T-helper 2 cell treated with Interferon-gamma antibody and Interleukin-4, amounts not matched to agents 5 μg/mL and 100 μg/mL, for 36 hours (primary cell): ENCODE results near the gene RNGTT.

Experiments
- DNase-seq: peaks from one replicate; pipeline ENCODE4 v3.0.0; 2021; ENCODE audit warnings: low spot score
- H3K27ac Mint-ChIP-seq: one replicate; pipeline ENCODE4 v1.8.0; 2021; ENCODE audit warnings: mild to moderate bottlenecking, mixed read lengths
- H3K27me3 Mint-ChIP-seq: one replicate; pipeline ENCODE4 v1.8.0; 2021; ENCODE audit warnings: low read depth, mixed read lengths
- H3K36me3 Mint-ChIP-seq: one replicate; pipeline ENCODE4 v1.8.0; 2021; ENCODE audit warnings: low read depth, mixed read lengths
- H3K4me1 Mint-ChIP-seq: one replicate; pipeline ENCODE4 v1.8.0; 2021; ENCODE audit warnings: low read depth, mixed read lengths
- H3K4me3 Mint-ChIP-seq: one replicate; pipeline ENCODE4 v1.8.0; 2022; ENCODE audit warnings: mild to moderate bottlenecking, moderate library complexity, mixed read lengths
- H3K9me3 Mint-ChIP-seq: one replicate; pipeline ENCODE4 v1.8.0; 2021; ENCODE audit warnings: mixed read lengths

The RNGTT gene

DNA sequence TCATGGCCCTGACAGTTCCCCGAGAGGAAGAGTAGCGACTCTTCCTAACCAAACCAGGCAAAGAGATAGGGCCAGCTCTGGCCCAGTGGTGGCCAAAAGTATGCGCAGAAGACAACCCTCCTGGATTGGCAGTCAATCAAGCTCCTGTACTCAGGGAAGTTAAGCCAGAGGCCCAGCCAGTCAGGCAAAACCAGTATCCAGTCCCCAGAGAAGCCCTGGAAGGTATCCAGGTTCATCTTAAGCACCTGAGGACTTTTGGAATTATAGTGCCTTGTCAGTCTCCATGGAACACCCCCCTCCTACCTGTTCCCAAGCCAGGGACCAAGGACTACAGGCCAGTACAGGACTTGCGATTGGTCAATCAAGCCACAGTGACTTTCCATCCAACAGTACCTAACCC lies 298.3 kb downstream of the RNGTT start:
- Mint-ChIP-seq H3K27ac (no peak overlapping the region), H3K9me3 (peaks cover 45% of the 10 kb centered on the region), H3K36me3 (peaks cover 17% of the 10 kb centered on the region), H3K4me3 (no peak overlapping the region), H3K4me1 (peaks cover 4% of the 10 kb centered on the region), H3K27me3 (no peaks in the 10 kb centered on the region)
- no peak for DNase-seq

DNA sequence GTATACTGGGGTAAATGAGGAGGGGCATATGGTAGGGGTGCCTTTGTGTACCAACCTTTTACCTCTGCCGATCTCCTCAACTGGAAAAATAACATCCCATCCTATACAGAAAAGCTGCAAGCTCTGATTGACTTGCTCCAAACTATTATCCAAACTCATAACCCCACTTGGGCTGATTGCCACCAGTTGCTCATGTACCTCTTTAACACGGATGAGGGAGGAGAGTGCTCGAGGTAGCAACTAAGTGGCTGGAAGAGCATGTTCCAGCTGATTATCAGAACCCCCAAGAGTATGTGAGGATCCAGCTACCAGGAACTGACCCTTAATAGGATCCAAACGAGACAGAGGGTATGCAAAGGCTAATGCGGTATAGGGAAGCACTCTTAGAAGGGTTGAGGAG lies 299.6 kb downstream of the RNGTT start:
- H3K9me3 Mint-ChIP-seq, result peaks cover 45% of the 10 kb centered on the region
- peaks cover 4% of the 10 kb centered on the region for H3K4me1 Mint-ChIP-seq

DNA sequence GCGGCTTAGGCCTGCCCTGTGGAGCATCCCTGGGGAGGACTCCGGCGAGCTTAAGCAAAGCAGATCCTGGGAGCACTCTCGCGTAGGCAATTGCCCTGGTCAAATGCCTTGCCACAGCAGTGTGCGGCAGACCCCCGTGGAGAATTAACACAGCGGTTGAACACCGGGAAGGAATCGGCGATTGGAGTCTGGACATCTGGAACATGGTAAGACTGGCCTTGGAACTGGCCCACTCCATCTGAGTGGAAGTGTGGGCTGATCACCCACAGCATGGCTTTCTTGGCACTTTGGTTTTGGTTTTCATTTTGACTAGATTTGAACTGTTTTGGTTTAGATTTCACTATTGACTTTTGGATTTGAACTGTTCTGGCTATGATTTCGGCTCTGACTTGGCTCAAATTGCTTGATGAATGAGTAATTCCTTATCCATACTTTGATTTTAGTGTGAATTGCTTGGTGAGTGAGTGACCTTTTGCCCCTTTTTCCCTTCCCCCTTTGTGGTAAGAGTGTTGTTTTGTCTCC lies 300.7 kb downstream of the RNGTT start:
- Mint-ChIP-seq H3K27me3 (no peaks in the 10 kb centered on the region), H3K4me3 (no peak overlapping the region), H3K36me3 (peaks cover 21% of the 10 kb centered on the region), H3K27ac (no peak overlapping the region), H3K9me3 (peaks cover 40% of the 10 kb centered on the region), H3K4me1 (peaks cover 4% of the 10 kb centered on the region)
- DNase-seq, result no peak

More for the DNA sequence above, 299.6 kb downstream of the RNGTT start:
- Mint-ChIP-seq H3K27ac (no peak overlapping the region), H3K27me3 (no peaks in the 10 kb centered on the region), H3K36me3 (peaks cover 18% of the 10 kb centered on the region), H3K4me3 (no peak overlapping the region)
- no peak for DNase-seq

DNA sequence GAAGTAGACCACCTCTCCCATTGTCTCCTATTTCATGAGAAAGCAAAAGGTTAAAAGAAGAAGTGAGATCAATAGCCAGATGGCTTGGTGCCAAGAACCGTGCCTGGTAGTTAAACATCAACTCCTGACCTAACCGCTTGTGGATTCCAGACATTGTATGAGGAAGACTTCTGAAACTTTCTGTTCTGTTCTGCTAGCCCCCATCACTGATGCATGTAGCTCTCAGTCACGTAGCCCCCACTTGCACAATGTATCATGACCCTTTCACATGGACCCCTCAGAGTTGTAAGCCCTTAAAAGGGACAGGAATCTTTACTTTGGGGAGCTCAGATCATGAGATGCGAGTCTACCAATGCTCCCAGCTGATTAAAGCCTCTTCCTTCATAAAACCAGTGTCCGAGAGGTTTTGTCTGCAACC lies 301.2 kb downstream of the RNGTT start:
- Mint-ChIP-seq H3K36me3 (peaks cover 20% of the 10 kb centered on the region), H3K27ac (no peak overlapping the region), H3K4me1 (peaks cover 4% of the 10 kb centered on the region), H3K27me3 (no peaks in the 10 kb centered on the region), H3K9me3 (peaks cover 37% of the 10 kb centered on the region), H3K4me3 (no peak overlapping the region)
- DNase-seq, result no peak

DNA sequence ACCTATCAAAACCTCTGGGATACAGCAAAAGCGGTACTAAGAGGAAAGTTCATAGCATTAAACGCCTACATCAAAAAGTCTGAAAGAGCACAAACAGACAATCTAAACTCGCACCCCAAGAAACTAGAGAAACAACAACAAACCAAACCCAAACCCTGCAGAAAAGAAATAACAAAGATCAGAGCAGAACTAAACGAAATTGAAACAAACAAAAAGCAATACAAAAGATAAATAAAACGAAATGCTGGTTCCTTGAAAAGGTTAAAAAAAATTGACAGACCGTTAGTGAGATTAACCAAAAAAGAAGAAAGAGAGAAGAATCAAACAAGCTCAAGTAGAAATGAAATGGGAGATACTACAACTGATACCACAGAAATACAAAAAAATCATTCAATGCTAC lies 302.3 kb downstream of the RNGTT start:
- Mint-ChIP-seq H3K4me1 (peaks cover 4% of the 10 kb centered on the region), H3K9me3 (peaks cover 37% of the 10 kb centered on the region), H3K4me3 (no peak overlapping the region), H3K27ac (no peak overlapping the region), H3K36me3 (peaks cover 21% of the 10 kb centered on the region), H3K27me3 (no peaks in the 10 kb centered on the region)
- no peak for DNase-seq

DNA sequence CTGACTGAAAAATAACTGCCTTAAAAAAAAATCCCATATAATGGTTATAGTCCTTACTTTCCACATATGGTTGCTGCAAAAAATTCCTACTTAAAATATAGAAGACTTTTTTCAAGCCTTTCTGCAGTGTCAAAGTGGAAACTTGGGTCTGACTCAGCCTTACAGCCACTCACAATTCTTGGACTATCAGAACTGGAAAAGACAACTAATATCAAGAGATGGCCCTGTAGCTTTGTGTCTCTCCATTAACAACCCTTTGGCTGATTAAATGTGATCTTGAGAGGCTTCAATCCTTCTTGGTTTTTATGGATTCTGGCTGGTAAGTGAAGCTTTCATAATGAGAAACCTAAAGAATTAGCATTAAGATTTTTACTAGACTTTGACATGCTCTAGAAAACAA lies 307.8 kb downstream of the RNGTT start:
- no peaks in the 10 kb centered on the region for H3K27me3 Mint-ChIP-seq
- H3K4me3 Mint-ChIP-seq, result no peak overlapping the region
- H3K9me3 Mint-ChIP-seq, result peaks cover 18% of the 10 kb centered on the region
- no peaks in the 10 kb centered on the region for H3K4me1 Mint-ChIP-seq
- peaks cover 14% of the 10 kb centered on the region for H3K36me3 Mint-ChIP-seq
- DNase-seq, result no peak
- no peak overlapping the region for H3K27ac Mint-ChIP-seq

DNA sequence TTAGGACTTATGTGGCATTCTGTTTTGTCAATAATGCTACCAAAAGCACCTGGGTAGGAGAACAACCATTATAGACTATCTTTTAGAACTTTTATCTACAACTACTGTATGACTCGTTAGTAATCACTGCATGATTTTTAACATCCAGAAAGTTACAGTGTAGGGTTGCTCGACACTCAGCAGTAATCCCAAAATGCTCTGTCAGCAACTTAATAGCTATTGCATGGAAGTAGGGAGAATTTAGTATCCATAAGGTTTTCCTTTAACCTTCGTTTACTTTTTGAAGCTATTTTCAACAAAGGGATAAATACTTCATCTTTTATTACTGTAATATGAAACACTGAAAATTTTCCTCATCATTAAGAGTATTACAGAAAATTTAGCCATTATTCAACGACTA lies 309.5 kb downstream of the RNGTT start:
- Mint-ChIP-seq H3K4me1 (no peaks in the 10 kb centered on the region), H3K4me3 (no peak overlapping the region), H3K27me3 (no peaks in the 10 kb centered on the region), H3K27ac (no peak overlapping the region), H3K9me3 (peaks cover 1% of the 10 kb centered on the region), H3K36me3 (peaks cover 11% of the 10 kb centered on the region)
- no peak for DNase-seq

DNA sequence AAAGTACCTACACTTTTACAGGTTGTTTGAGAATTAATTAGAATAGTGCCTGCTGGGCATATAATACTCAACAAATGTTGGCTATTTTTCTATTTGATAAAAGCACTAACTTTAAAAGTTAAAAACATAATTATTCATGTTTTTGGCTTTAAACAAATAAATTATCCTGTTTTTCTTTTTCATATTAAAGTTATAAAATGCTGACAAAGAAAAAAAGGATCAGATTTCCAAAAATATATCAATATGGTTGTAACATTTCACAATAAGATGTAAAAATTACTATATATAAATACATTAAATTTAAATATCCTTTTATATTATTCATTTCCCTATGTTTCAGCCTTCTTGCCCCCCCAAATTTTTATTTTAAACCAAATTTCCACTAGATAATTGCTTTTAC lies 312.0 kb downstream of the RNGTT start:
- H3K27me3 Mint-ChIP-seq, result no peaks in the 10 kb centered on the region
- no peak for DNase-seq
- H3K9me3 Mint-ChIP-seq, result no peaks in the 10 kb centered on the region
- no peaks in the 10 kb centered on the region for H3K4me1 Mint-ChIP-seq
- no peaks in the 10 kb centered on the region for H3K36me3 Mint-ChIP-seq
- no peak overlapping the region for H3K27ac Mint-ChIP-seq
- no peak overlapping the region for H3K4me3 Mint-ChIP-seq

DNA sequence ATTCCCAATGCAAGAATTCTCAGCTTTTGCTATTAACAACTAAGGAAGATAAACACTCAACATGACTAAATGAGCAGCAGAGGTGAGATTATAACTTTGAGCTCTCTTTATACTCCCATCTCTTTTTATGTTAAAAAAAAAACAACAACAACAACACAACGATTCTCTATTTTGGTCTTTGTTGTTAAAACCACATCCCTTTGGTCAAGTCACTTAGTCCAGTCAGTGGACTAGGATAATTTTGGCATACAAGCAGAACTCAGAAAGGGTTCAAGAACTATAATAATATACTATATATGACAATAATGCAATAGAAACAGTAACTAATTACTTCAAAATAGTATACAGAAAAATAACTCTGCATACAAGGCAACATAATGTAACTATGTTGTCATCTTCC lies 312.4 kb downstream of the RNGTT start:
- no peaks in the 10 kb centered on the region for H3K9me3 Mint-ChIP-seq
- no peak overlapping the region for H3K27ac Mint-ChIP-seq

DNA sequence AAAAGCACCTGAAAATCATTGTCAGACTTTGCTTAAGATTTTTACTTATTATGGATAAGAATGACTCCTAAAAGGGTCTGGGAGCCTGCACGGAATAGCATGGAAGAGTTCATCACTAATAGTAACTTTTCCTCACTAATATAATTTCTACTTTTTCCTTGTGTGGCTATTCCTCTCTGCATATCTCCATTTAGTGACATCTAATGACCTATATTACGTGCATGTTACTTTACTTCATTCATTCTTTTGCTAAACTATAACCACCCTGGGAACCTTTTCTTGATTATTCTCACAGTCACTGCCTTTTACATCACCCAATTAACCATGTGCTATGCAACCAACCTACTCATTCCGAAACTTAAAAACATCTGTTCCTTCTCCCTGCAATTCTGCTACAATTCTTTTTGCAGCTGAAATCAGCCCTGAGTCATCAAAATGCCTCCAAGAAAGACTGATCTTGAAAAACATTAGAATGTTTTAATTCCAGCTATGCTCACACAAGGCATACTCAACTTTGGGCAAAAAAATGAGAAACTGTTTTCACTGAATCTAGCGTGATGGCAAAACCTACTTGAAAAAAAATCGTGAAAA lies 313.3 kb downstream of the RNGTT start:
- no peak for DNase-seq
- Mint-ChIP-seq H3K27ac (no peak overlapping the region), H3K9me3 (no peaks in the 10 kb centered on the region), H3K4me1 (no peaks in the 10 kb centered on the region), H3K36me3 (no peaks in the 10 kb centered on the region), H3K4me3 (no peak overlapping the region), H3K27me3 (no peaks in the 10 kb centered on the region)

More for the DNA sequence above, 312.4 kb downstream of the RNGTT start:
- no peak overlapping the region for H3K4me3 Mint-ChIP-seq
- no peaks in the 10 kb centered on the region for H3K4me1 Mint-ChIP-seq
- no peak for DNase-seq
- no peaks in the 10 kb centered on the region for H3K36me3 Mint-ChIP-seq
- H3K27me3 Mint-ChIP-seq, result no peaks in the 10 kb centered on the region

DNA sequence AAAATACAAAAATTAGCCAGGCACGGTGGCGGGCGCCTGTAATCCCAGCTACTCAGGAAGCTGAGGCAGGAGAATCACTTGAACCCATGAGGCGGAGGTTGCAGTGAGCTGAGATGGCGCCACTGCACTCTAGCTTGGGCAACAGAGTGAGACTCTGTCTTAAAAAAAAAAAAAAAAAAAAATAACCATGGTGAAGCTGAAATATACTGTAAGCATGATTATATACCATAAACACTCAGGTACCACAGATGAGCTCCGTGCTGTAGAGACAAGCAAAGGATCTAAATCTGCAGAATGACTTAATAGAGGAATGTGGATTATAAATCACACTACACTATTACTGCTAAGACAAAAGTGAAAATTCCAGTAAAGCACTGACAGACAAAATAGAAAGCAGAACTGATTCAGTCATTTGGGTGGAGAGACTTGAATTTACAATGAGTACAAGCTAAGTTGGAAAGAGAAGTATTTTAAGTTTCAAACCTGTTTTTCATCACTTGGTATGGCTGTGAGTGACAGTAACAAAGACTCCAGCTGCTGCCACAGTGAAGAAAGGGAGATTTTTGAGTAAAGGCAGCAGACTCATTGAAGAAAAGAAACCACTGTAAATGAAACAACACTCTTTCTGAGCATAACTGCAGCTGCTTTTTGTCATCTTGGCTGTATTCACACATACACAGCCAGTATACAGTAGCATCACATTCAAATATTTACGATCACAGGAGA lies 322.1 kb downstream of the RNGTT start:
- H3K27ac Mint-ChIP-seq, result no peak overlapping the region
- no peaks in the 10 kb centered on the region for H3K36me3 Mint-ChIP-seq
- no peaks in the 10 kb centered on the region for H3K27me3 Mint-ChIP-seq
- H3K4me1 Mint-ChIP-seq, result no peaks in the 10 kb centered on the region
- H3K4me3 Mint-ChIP-seq, result no peak overlapping the region
- no peak for DNase-seq
- no peaks in the 10 kb centered on the region for H3K9me3 Mint-ChIP-seq

DNA sequence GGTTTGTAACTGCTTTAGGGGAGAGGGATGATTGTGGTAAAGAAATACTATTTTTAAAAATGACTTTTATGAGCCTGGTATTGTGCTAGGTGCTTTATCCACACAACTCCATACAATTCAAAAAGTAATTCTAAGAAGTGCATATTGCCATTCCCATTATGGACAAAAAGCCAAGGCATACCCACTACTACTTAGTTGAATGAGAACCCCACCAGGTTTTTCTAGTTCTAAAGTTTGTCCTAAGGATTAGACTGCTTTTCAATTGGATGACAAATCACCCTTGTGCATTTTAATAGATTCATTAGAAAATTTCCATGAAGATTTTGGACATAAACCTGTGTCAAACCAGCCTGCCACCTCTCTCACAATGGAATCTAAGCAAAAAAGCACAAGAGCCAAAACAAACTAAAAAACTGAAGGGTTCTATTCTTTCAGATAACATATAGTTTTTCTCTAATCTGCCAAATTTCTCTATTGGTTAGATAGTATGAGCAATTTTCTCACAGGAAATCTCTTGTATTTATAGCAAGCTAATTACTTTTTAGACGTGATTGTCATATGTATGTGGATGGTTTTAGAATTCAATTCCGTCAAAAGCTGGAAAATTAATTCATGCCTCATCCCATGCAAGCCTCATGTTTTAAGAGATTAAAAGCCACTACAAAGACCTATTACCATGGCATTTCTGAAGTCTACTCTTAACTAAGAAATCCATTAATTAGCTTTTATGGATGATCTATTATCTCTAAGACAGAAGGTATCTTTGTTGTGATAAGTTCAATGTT lies 325.5 kb downstream of the RNGTT start:
- Mint-ChIP-seq H3K9me3 (no peaks in the 10 kb centered on the region), H3K36me3 (no peaks in the 10 kb centered on the region), H3K27ac (no peak overlapping the region), H3K27me3 (no peaks in the 10 kb centered on the region), H3K4me1 (no peaks in the 10 kb centered on the region), H3K4me3 (no peak overlapping the region)
- no peak for DNase-seq

DNA sequence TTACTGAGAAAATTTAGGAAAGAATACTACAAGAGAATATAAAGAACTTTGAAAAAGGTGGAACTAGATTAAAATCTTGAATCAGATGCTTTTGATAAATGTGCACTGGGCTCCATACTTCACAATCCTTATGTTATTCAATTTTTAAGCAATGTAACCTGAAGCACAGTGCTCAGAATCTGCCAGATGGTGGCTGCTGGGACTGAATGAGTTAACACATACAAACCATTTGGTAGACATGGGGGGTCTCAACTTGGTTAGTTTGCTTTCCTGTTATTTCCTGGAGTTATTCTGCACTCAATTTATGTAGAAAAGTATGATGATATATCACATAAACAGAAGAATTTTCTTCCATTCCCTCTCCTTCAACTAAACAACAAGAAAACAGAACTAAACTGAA lies 326.5 kb downstream of the RNGTT start:
- Mint-ChIP-seq H3K4me1 (no peaks in the 10 kb centered on the region), H3K9me3 (no peaks in the 10 kb centered on the region), H3K27ac (no peak overlapping the region), H3K36me3 (no peaks in the 10 kb centered on the region), H3K4me3 (no peak overlapping the region), H3K27me3 (no peaks in the 10 kb centered on the region)
- no peak for DNase-seq

DNA sequence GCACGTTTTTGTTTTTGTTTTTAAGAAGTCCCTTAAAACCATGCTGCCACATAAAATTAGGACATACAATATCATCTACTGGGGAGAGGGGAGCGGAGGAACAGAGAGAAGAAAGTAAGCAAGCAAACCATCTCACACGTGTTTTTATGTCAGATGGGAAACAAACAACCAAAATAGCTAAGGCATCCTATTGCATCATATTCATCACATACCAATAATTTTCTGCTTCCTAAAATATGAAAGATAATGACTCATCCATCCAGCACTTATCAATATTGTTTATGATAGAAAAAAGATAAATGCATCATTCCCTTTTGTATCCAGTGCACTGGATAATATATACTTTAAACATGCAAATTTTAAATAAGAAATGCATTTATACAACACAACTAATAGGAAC lies 329.6 kb downstream of the RNGTT start:
- H3K36me3 Mint-ChIP-seq, result no peaks in the 10 kb centered on the region

More for the DNA sequence above, 329.6 kb downstream of the RNGTT start:
- Mint-ChIP-seq H3K27me3 (no peaks in the 10 kb centered on the region), H3K27ac (no peak overlapping the region), H3K9me3 (no peaks in the 10 kb centered on the region), H3K4me1 (peaks cover 3% of the 10 kb centered on the region), H3K4me3 (no peak overlapping the region)
- DNase-seq, result no peak
